ENCODE data around the gene DGKD. TPM values are rescaled to one million over a fixed set of nuclear protein-coding genes. Genes with fewer than 3 reads are reported as not detected.
A peak's percentile ranks its signal among the peaks of the same experiment; 100 is the strongest.

Gene DGKD
- total RNA-seq, 6 experiments from 2014 or later, result 6.5 to 16.6 (median 14.2) TPM

- 66% methylated on average over 6 of the region's 8 CpGs for WGBS (ENCODE audit: insufficient coverage, low coverage, low lambda C conversion rate, missing lambda C conversion rate)
- H3K4me1 ChIP-seq, result no peaks in the 10 kb centered on the region
- no peaks in the 10 kb centered on the region for H3K27me3 ChIP-seq
- DNase-seq (peak in 1 of 3 donors; percentile 40), ATAC-seq (peak in 1 of 4 donors; percentile 12)
- no peaks in the 10 kb centered on the region for H3K9me3 ChIP-seq
- H3K27ac ChIP-seq, result no peak overlapping the region
- TF ChIP-seq POLR2A (IDR thresholded peaks at IDR 0.05) (no peak), CTCF (IDR thresholded peaks at IDR 0.05) (no peak)
- H3K4me3 ChIP-seq, result no peak overlapping the region
- intact Hi-C loops (cut with DNase I), result no loop called here
- no peaks in the 10 kb centered on the region for H3K36me3 ChIP-seq
These were observed 45.3 kb downstream of the DGKD start for GRCh38 chr2:233399306-233400225.

- no peak overlapping the region for H3K27ac ChIP-seq
- peak in 1 of 4 donors; percentile 18 for ATAC-seq
- no peaks in the 10 kb centered on the region for H3K27me3 ChIP-seq
- WGBS (ENCODE audit: insufficient coverage, low coverage, low lambda C conversion rate, missing lambda C conversion rate), result no CpG with 5 or more reads among the region's 6 CpGs
- TF ChIP-seq CTCF (IDR thresholded peaks at IDR 0.05), result no peak
- no peaks in the 10 kb centered on the region for H3K4me1 ChIP-seq
- H3K36me3 ChIP-seq, result no peaks in the 10 kb centered on the region
- intact Hi-C loops (cut with DNase I), result no loop called here
- H3K4me3 ChIP-seq, result no peak overlapping the region
- no peak for DNase-seq
- H3K9me3 ChIP-seq, result no peaks in the 10 kb centered on the region
These were observed 46.0 kb downstream of the DGKD start for GRCh38 chr2:233400341-233400740.

- Histone ChIP-seq H3K4me1 (no peaks in the 10 kb centered on the region), H3K36me3 (no peaks in the 10 kb centered on the region), H3K9me3 (no peaks in the 10 kb centered on the region), H3K27ac (no peak overlapping the region), H3K27me3 (no peaks in the 10 kb centered on the region), H3K4me3 (no peak overlapping the region)
- DNase-seq, result no peak
- no peak for TF ChIP-seq POLR2A (IDR thresholded peaks at IDR 0.05)
- intact Hi-C loops (cut with DNase I), result no loop called here
- no peak for ATAC-seq
- WGBS (ENCODE audit: insufficient coverage, low coverage, low lambda C conversion rate, missing lambda C conversion rate), result 96% methylated on average over 3 of the region's 3 CpGs
These were observed 46.7 kb downstream of the DGKD start for GRCh38 chr2:233400961-233401360.

GRCh38 chr2:233402346-233402745, 48.1 kb downstream of the DGKD start:
- no peak overlapping the region for H3K27ac ChIP-seq
- no peak for TF ChIP-seq POLR2A (IDR thresholded peaks at IDR 0.05)
- no peak for TF ChIP-seq CTCF (IDR thresholded peaks at IDR 0.05)
- no peaks in the 10 kb centered on the region for H3K9me3 ChIP-seq
- peaks cover 0 to 1% (median under 1%) of the 10 kb centered on the region in 4 donors for H3K4me1 ChIP-seq
- no peaks in the 10 kb centered on the region for H3K36me3 ChIP-seq
- no peaks in the 10 kb centered on the region for H3K27me3 ChIP-seq
- no peak for ATAC-seq
- WGBS (ENCODE audit: insufficient coverage, low coverage, low lambda C conversion rate, missing lambda C conversion rate), result 80% methylated on average over 2 of the region's 5 CpGs
- DNase-seq, result no peak
- intact Hi-C loops (cut with DNase I), result no loop called here
- no peak overlapping the region for H3K4me3 ChIP-seq

- intact Hi-C loops (cut with DNase I), result no loop called here
- DNase-seq (no peak), ATAC-seq (no peak)
- no peak for TF ChIP-seq CTCF (IDR thresholded peaks at IDR 0.05)
- no peak for TF ChIP-seq POLR2A (IDR thresholded peaks at IDR 0.05)
- Histone ChIP-seq H3K27ac (no peak overlapping the region), H3K27me3 (no peaks in the 10 kb centered on the region), H3K36me3 (no peaks in the 10 kb centered on the region), H3K4me1 (peaks cover 0 to 6% (median 2%) of the 10 kb centered on the region in 4 donors), H3K9me3 (no peaks in the 10 kb centered on the region), H3K4me3 (no peak overlapping the region)
- 92% methylated on average over 5 of the region's 5 CpGs for WGBS (ENCODE audit: insufficient coverage, low coverage, low lambda C conversion rate, missing lambda C conversion rate)
These were observed 48.5 kb downstream of the DGKD start for GRCh38 chr2:233402789-233403188.
